NCI-H774 (cell line): Measurements from ENCODE around the gene NDUFA11.
"Not testable (repeated sequence)": the region's sequence is repeated elsewhere in the genome, so short reads cannot be mapped to it uniquely, and the experiment has no call there.

ENCODE experiments used
- DNase-seq: peaks from one replicate; lab custom pipeline; 2025; lab: John Stamatoyannopoulos, UW

The NDUFA11 gene

DNA sequence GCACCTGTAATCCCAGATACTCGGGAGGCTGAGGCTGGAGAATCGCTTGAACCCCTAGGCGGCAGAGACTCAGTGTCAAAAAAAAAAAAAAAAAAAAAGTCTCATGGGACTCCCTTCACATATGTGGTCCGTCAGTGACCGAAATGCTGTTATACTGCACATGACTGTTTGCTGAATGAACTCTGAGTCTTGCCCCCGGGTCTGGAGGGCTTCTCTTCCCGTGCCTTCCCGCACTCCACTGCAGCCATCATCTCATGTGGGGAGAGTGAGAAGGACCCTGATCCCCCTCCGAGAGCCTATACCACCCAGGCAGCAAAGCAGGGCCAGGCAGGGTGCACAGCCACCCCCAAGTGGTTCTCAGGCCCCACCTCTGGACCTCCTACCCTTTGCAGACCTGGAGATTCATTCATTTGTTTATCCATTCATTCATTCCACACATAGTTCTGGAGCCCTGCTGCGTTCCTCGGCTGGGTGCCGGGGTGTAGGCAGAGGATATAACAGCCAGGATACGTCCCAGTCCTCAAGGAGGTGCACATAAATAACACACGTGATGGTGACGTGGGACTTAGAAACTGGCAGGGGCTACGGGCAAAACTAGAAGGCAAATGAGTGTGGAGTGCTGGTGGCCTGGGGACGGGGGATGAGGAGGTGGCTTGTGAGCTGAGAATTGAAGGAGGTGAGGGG, 14.2 kb downstream of the NDUFA11 start:
- no peak for DNase-seq

- not testable (repeated sequence) for DNase-seq
Measured at GRCh38 chr19:5884065-5884811, 19.4 kb downstream of the NDUFA11 start.

GRCh38 chr19:5883157-5883873, 20.3 kb downstream of the NDUFA11 start:
- not testable (repeated sequence) for DNase-seq

- no peak for DNase-seq
Measured at GRCh38 chr19:5882421-5882968, 21.1 kb downstream of the NDUFA11 start.

GRCh38 chr19:5881543-5882299, 21.9 kb downstream of the NDUFA11 start:
- no peak for DNase-seq

GRCh38 chr19:5880604-5881078, 22.9 kb downstream of the NDUFA11 start:
- no peak for DNase-seq

DNA sequence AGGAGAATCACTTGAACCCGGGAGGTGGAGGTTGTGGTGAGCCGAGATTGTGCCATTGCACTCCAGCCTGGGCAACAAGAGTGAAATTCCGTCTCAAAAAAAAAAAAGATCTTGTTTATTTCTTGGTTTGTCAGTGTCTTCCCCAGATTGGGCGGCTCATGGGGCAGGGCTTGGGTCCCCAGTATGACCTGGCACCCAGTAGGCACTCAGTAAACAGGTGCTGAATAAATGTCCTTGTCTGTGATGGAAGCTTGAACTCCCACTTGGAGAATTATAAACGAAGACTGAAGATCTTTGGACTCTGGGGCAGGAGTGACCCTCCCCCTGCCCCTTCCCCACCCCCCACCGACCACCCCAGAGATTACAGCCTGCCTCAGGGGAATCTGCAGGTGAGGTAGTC, 23.4 kb downstream of the NDUFA11 start:
- DNase-seq, result no peak

- no peak for DNase-seq
Measured at GRCh38 chr19:5877882-5878281, 25.7 kb downstream of the NDUFA11 start.

- DNase-seq, result no peak
Measured at GRCh38 chr19:5877427-5877826, 26.2 kb downstream of the NDUFA11 start.

- not testable (repeated sequence) for DNase-seq
Measured at GRCh38 chr19:5874496-5874895, 29.1 kb downstream of the NDUFA11 start.

DNA sequence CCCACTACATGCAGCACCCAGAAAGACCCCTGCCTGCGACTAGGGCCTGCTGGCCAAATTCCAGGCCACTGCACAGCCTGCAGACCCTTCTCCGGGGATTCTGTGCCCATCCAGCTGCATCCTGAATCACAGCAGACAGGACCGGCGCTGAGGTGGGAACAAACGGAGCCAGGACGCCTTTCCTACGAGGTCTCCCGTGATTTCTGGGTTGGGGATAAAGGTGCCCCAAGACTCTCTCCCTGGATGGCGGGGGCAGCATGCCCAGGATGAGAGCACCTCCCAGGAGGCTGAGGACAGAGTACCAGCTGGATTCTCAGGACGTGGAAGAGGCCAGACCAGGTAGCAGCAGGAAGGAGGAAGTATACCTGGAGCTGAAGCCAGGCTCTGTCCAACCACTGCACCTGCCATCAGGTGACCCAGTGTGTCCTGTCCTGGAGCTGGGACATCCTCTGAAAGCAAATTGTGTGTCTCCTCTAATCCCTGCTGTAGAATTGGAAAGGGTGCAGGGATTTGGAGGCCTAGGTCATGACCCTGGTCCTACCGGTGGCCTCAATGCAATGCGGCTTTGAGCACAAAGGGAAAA, 29.9 kb downstream of the NDUFA11 start:
- DNase-seq, result no peak

GRCh38 chr19:5870986-5871394, 32.6 kb downstream of the NDUFA11 start:
- no peak for DNase-seq

GRCh38 chr19:5867201-5868136, 36.1 kb downstream of the NDUFA11 start:
- DNase-seq, result no peak

- no peak for DNase-seq
Measured at GRCh38 chr19:5865772-5866171, 37.8 kb downstream of the NDUFA11 start.

DNA sequence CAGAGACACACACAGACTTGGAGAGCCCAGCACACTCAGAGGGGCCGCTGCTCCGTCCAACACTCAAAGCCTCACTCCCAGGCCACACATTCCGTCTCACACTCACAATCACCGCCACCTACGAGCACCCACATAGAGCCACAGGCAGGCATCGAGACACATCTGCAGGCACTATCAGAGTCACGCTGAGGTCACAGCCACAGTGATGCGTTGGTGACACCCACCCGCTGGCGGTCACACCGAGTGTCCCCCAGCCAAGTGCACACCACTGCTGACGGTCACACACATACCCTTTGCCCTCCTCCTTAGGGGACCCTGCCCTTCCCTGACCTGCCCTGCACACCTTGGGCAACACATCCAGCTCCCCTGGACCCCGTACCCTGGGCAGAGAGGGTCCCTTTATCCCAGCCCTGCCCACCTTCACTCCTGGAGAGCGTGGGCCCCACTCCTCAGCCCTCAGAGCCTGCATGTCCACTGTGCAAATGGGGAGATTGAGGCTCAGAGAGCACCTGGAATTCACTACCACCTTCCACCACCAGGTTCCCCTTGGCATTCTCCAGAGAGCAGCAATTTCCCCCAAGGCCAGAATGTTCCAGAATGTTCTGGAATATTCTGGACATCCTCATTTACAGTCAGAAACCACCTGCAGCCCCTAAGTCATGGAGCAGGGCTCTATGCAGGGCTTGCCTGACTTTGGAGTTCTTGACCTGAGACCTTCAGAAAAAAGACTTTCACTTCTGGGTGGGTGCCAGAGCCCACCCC, 38.7 kb downstream of the NDUFA11 start:
- DNase-seq, result no peak

- DNase-seq, result no peak
Measured at GRCh38 chr19:5864013-5864720, 39.4 kb downstream of the NDUFA11 start.

- DNase-seq, result no peak
Measured at GRCh38 chr19:5863030-5863665, 40.4 kb downstream of the NDUFA11 start.
